ENCODE results near the gene SETX. TPM values are rescaled to one million over a fixed set of nuclear protein-coding genes. Genes with fewer than 3 reads are reported as not detected.

Gene SETX
- total RNA-seq, 1 donor from 2014 or later: 47.5 TPM

GRCh38 chr9:132231019-132231701, 123.6 kb downstream of the SETX start:
- Histone ChIP-seq H3K27me3 (ENCODE audit: control insufficient read depth in 3 of 3, insufficient read depth in 3 of 3, low read length in 3 of 3) (peaks cover 9 to 54% (median 38%) of the 10 kb centered on the region in 3 donors), H3K4me1 (ENCODE audit: control insufficient read depth in 3 of 3, insufficient read depth in 3 of 3, low read length in 3 of 3) (peaks cover 0 to 3% (median 2%) of the 10 kb centered on the region in 3 donors), H3K27ac (ENCODE audit: low read depth, low read length) (no peak overlapping the region), H3K4me3 (ENCODE audit: low read length in 3 of 3) (no peak overlapping the region), H3K9ac (ENCODE audit: low read depth in 1 of 3, low read length in 3 of 3) (no peak overlapping the region), H3K9me3 (ENCODE audit: control insufficient read depth in 3 of 3, low read length in 3 of 3) (no peaks in the 10 kb centered on the region), H3K36me3 (ENCODE audit: control insufficient read depth in 3 of 3, insufficient read depth in 3 of 3, low read length in 3 of 3) (no peaks in the 10 kb centered on the region)

- Histone ChIP-seq H3K27ac (ENCODE audit: low read depth, low read length) (no peak overlapping the region), H3K4me3 (ENCODE audit: low read length in 3 of 3) (no peak overlapping the region), H3K9ac (ENCODE audit: low read depth in 1 of 3, low read length in 3 of 3) (no peak overlapping the region), H3K9me3 (ENCODE audit: control insufficient read depth in 3 of 3, low read length in 3 of 3) (no peaks in the 10 kb centered on the region), H3K36me3 (ENCODE audit: control insufficient read depth in 3 of 3, insufficient read depth in 3 of 3, low read length in 3 of 3) (no peaks in the 10 kb centered on the region), H3K27me3 (ENCODE audit: control insufficient read depth in 3 of 3, insufficient read depth in 3 of 3, low read length in 3 of 3) (peaks cover 7 to 51% (median 33%) of the 10 kb centered on the region in 3 donors), H3K4me1 (ENCODE audit: control insufficient read depth in 3 of 3, insufficient read depth in 3 of 3, low read length in 3 of 3) (no peaks in the 10 kb centered on the region)
These were observed 124.2 kb downstream of the SETX start for GRCh38 chr9:132230605-132231004.

GRCh38 chr9:132228062-132228461, 126.7 kb downstream of the SETX start:
- H3K27ac ChIP-seq (ENCODE audit: low read depth, low read length): no peak overlapping the region
- no peaks in the 10 kb centered on the region for H3K36me3 ChIP-seq (ENCODE audit: control insufficient read depth in 3 of 3, insufficient read depth in 3 of 3, low read length in 3 of 3)
- H3K9ac ChIP-seq (ENCODE audit: low read depth in 1 of 3, low read length in 3 of 3): no peak overlapping the region
- H3K4me3 ChIP-seq (ENCODE audit: low read length in 3 of 3): no peak overlapping the region
- H3K27me3 ChIP-seq (ENCODE audit: control insufficient read depth in 3 of 3, insufficient read depth in 3 of 3, low read length in 3 of 3): peaks cover 2 to 47% (median 24%) of the 10 kb centered on the region in 3 donors
- no peaks in the 10 kb centered on the region for H3K4me1 ChIP-seq (ENCODE audit: control insufficient read depth in 3 of 3, insufficient read depth in 3 of 3, low read length in 3 of 3)
- H3K9me3 ChIP-seq (ENCODE audit: control insufficient read depth in 3 of 3, low read length in 3 of 3): no peaks in the 10 kb centered on the region

GRCh38 chr9:132226571-132227430, 128.0 kb downstream of the SETX start:
- H3K4me1 ChIP-seq (ENCODE audit: control insufficient read depth in 3 of 3, insufficient read depth in 3 of 3, low read length in 3 of 3): no peaks in the 10 kb centered on the region
- H3K9me3 ChIP-seq (ENCODE audit: control insufficient read depth in 3 of 3, low read length in 3 of 3): no peaks in the 10 kb centered on the region
- H3K9ac ChIP-seq (ENCODE audit: low read depth in 1 of 3, low read length in 3 of 3): no peak overlapping the region
- no peak overlapping the region for H3K27ac ChIP-seq (ENCODE audit: low read depth, low read length)
- H3K36me3 ChIP-seq (ENCODE audit: control insufficient read depth in 3 of 3, insufficient read depth in 3 of 3, low read length in 3 of 3): no peaks in the 10 kb centered on the region
- peaks cover 5 to 36% (median 15%) of the 10 kb centered on the region in 3 donors for H3K27me3 ChIP-seq (ENCODE audit: control insufficient read depth in 3 of 3, insufficient read depth in 3 of 3, low read length in 3 of 3)
- H3K4me3 ChIP-seq (ENCODE audit: low read length in 3 of 3): no peak overlapping the region

- H3K27me3 ChIP-seq (ENCODE audit: control insufficient read depth in 3 of 3, insufficient read depth in 3 of 3, low read length in 3 of 3): peaks cover 5 to 25% (median 14%) of the 10 kb centered on the region in 3 donors
- H3K9ac ChIP-seq (ENCODE audit: low read depth in 1 of 3, low read length in 3 of 3): no peak overlapping the region
- H3K9me3 ChIP-seq (ENCODE audit: control insufficient read depth in 3 of 3, low read length in 3 of 3): no peaks in the 10 kb centered on the region
- no peaks in the 10 kb centered on the region for H3K36me3 ChIP-seq (ENCODE audit: control insufficient read depth in 3 of 3, insufficient read depth in 3 of 3, low read length in 3 of 3)
- H3K4me1 ChIP-seq (ENCODE audit: control insufficient read depth in 3 of 3, insufficient read depth in 3 of 3, low read length in 3 of 3): no peaks in the 10 kb centered on the region
- no peak overlapping the region for H3K4me3 ChIP-seq (ENCODE audit: low read length in 3 of 3)
- no peak overlapping the region for H3K27ac ChIP-seq (ENCODE audit: low read depth, low read length)
These were observed 130.1 kb downstream of the SETX start for GRCh38 chr9:132224645-132225044.

GRCh38 chr9:132221941-132222340, 132.8 kb downstream of the SETX start:
- Histone ChIP-seq H3K9ac (ENCODE audit: low read depth in 1 of 3, low read length in 3 of 3) (no peak overlapping the region), H3K9me3 (ENCODE audit: control insufficient read depth in 3 of 3, low read length in 3 of 3) (no peaks in the 10 kb centered on the region), H3K27ac (ENCODE audit: low read depth, low read length) (no peak overlapping the region), H3K4me3 (ENCODE audit: low read length in 3 of 3) (no peak overlapping the region), H3K36me3 (ENCODE audit: control insufficient read depth in 3 of 3, insufficient read depth in 3 of 3, low read length in 3 of 3) (no peaks in the 10 kb centered on the region), H3K27me3 (ENCODE audit: control insufficient read depth in 3 of 3, insufficient read depth in 3 of 3, low read length in 3 of 3) (peaks cover 4 to 8% (median 5%) of the 10 kb centered on the region in 3 donors), H3K4me1 (ENCODE audit: control insufficient read depth in 3 of 3, insufficient read depth in 3 of 3, low read length in 3 of 3) (peaks cover 0 to 10% (median 9%) of the 10 kb centered on the region in 3 donors)

DNA sequence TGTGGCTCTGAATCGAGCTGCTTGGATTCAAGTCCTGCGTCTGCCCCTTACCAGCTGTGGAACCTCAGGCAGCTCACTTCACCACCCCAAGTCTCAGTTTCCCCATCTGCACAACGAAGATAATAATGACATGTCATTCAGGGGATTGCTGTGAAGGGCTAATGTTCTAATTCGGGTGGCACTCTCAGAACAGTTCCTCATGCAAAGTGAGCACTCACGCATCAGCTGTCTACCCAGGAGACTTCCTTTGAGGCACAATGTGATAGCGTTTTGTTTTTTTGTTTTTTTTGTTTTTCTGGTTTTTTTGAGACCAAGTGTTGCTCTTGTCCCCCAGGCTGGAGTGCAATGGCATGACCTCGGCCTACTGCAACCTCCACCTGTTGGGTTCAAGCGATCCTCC, 136.6 kb downstream of the SETX start:
- Histone ChIP-seq H3K9ac (ENCODE audit: low read depth in 1 of 3, low read length in 3 of 3) (no peak overlapping the region), H3K4me3 (ENCODE audit: low read length in 3 of 3) (no peak overlapping the region), H3K4me1 (ENCODE audit: control insufficient read depth in 3 of 3, insufficient read depth in 3 of 3, low read length in 3 of 3) (peaks cover 9 to 37% (median 34%) of the 10 kb centered on the region in 3 donors), H3K27me3 (ENCODE audit: control insufficient read depth in 3 of 3, insufficient read depth in 3 of 3, low read length in 3 of 3) (peaks cover 3 to 8% (median 5%) of the 10 kb centered on the region in 3 donors), H3K9me3 (ENCODE audit: control insufficient read depth in 3 of 3, low read length in 3 of 3) (no peaks in the 10 kb centered on the region), H3K36me3 (ENCODE audit: control insufficient read depth in 3 of 3, insufficient read depth in 3 of 3, low read length in 3 of 3) (no peaks in the 10 kb centered on the region), H3K27ac (ENCODE audit: low read depth, low read length) (no peak overlapping the region)

GRCh38 chr9:132216861-132217619, 137.7 kb downstream of the SETX start:
- Histone ChIP-seq H3K36me3 (ENCODE audit: control insufficient read depth in 3 of 3, insufficient read depth in 3 of 3, low read length in 3 of 3) (no peaks in the 10 kb centered on the region), H3K9me3 (ENCODE audit: control insufficient read depth in 3 of 3, low read length in 3 of 3) (no peaks in the 10 kb centered on the region), H3K27ac (ENCODE audit: low read depth, low read length) (no peak overlapping the region), H3K4me1 (ENCODE audit: control insufficient read depth in 3 of 3, insufficient read depth in 3 of 3, low read length in 3 of 3) (peaks cover 9 to 40% (median 39%) of the 10 kb centered on the region in 3 donors), H3K9ac (ENCODE audit: low read depth in 1 of 3, low read length in 3 of 3) (peak overlapping the region in 1 of 3 donors; percentile 8), H3K4me3 (ENCODE audit: low read length in 3 of 3) (no peak overlapping the region), H3K27me3 (ENCODE audit: control insufficient read depth in 3 of 3, insufficient read depth in 3 of 3, low read length in 3 of 3) (peaks cover 0 to 8% (median 3%) of the 10 kb centered on the region in 3 donors)

DNA sequence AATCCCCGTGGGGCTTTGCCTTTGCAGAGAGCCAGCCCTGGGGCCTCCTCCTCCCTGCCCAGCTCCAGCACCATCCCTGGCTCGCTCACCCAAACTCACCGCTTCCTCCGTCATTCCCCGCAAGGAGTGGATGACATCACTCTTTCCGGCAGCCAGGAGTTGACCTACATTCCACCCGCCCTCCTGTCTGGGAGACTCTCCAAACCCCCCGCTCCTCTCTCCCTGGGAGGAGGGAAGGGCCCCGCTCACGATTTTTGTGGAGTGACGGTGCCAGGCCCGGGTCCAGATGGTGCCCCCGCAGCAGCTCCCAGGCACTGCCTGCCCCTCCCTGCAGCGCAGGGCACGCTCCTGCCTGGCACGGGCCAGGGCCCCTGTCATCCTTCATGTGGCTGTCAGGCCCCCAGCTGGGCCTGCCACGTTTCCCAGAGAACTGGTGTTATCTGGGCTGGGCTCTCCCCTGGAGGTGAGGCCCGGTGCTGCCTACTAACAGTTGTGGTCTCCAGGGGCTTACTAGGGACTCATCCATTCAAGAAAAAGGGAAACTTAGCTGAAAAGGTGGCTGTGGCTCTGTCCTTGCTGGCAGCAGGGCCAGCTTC, 140.7 kb downstream of the SETX start:
- H3K9me3 ChIP-seq (ENCODE audit: control insufficient read depth in 3 of 3, low read length in 3 of 3): no peaks in the 10 kb centered on the region
- peak overlapping the region in 2 of 3 donors; percentile 7 to 8 for H3K4me3 ChIP-seq (ENCODE audit: low read length in 3 of 3)
- H3K27ac ChIP-seq (ENCODE audit: low read depth, low read length): peak overlapping the region; percentile 85
- H3K9ac ChIP-seq (ENCODE audit: low read depth in 1 of 3, low read length in 3 of 3): peak overlapping the region in 2 of 3 donors; percentile 62 to 66
- no peaks in the 10 kb centered on the region for H3K27me3 ChIP-seq (ENCODE audit: control insufficient read depth in 3 of 3, insufficient read depth in 3 of 3, low read length in 3 of 3)
- H3K36me3 ChIP-seq (ENCODE audit: control insufficient read depth in 3 of 3, insufficient read depth in 3 of 3, low read length in 3 of 3): no peaks in the 10 kb centered on the region
- H3K4me1 ChIP-seq (ENCODE audit: control insufficient read depth in 3 of 3, insufficient read depth in 3 of 3, low read length in 3 of 3): peaks cover 9 to 40% (median 39%) of the 10 kb centered on the region in 3 donors

Measured in skeletal muscle tissue (tissue), 4 donors.